Hepatic stellate cell (primary cell): ENCODE measurements around the gene EDN2.

ENCODE experiments used
- DNase-seq: peaks from one replicate; pipeline ENCODE4 v3.0.0; 2011; ENCODE audit warnings: low spot score

EDN2 gene

DNA sequence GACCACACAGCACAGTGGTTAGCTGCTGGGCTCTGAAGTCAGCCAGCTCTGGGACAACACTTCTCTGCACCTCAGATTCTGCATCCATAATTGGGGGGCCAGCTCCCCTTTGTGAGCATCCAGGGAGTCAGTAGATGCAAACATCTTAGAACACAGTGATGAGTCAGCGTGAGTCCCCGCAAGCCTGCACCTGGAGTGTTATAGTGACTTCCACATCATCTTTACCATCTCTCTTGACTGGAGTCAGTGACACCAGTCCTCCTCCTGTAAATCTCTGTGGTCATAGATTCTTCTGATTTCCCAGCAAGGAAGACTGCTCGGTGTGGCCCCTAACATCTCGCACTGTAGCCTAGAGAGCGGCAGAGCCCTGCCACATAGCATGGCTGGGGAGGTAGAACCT lies 13.9 kb upstream of the EDN2 start:
- no peak for DNase-seq

- DNase-seq, result no peak
Observed at GRCh38 chr1:41497461-41498030, 13.1 kb upstream of the EDN2 start.

- no peak for DNase-seq
Observed at GRCh38 chr1:41497056-41497440, 12.6 kb upstream of the EDN2 start.

DNA sequence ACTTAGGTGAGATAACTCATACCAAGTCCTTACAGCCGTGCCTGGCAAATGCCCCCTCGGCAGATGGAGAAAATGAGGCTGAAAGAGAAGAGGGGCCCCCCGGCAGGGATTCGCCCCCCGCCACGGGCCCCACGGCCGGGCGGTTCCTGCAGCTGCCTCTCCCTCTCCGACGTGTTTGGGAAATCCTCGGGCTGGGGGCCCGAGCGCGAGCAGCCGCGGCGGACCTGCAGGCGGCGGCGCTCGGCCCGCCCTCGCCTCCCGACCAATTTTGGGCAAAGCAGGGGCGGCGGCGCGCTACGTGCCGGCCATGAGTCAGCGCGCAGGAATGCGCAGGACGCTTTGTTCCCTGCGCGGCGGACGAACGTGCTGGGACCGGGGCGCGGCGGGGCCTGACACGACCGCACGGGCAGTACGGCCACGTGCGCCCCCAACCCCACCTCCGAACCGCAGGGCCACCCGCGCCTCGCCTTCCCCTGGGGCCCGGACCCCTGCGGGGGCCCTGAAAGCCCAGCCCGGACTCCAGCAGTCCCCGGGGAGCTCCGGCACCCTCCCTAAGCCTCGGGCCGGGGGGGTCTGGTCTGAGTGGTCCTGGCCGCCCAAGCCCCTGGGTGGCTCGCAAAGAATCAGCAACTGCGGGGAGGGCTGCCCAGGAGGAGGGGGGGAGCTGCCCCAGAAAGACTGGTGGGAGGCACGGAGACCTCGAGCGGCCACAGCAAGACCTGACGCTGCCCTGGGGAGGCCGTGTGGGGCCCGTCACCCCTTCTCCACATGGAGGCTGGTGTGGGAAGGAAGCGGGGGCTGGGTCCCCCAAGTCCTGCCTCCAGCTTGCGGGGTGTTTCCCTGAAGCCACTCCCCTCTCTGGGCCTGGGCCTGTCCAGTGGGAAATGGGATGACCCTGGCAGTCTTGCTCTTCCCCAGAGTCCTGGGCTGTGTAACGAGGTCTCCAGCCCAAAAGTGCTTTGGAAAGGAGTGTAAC lies 11.9 kb upstream of the EDN2 start:
- peak; percentile 89 for DNase-seq

GRCh38 chr1:41495210-41495948 lies 10.9 kb upstream of the EDN2 start:
- DNase-seq, result no peak

GRCh38 chr1:41494351-41495209 lies 10.1 kb upstream of the EDN2 start:
- DNase-seq, result no peak

DNA sequence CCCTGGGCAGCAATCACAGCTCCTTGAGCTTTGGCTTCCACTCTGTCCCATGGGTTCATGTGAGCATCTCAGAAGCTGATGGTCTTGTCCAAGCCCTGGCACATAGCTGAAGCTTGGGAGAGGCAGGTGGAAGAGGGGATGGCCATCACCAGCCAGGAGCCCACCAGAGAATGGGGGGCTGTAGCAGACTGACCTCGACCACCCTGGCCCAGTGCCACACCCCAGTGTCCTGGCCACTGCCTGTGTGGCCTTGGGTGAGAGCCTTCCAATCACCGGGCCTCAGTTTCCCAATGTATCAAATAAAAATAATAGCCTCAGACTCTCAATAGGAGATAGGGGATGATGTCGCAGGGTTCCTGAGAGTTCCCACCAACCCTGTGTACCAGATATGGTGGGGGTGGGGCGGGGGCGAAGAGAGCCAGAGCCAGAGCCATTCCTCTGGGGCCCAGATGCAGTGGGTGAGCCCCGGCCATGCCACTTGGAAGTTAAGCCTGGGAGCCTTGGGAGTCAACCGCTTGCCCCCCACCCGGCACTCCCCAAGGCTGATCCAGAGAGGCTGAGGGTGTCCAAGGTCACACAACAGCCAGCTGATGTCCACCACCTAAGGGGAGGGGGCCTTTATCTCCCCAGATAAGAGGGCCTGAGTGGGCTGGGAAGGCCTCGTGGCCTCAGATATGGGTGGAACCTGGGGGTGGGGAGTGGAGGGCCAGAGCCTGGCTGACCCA lies 9.3 kb upstream of the EDN2 start:
- no peak for DNase-seq

- DNase-seq, result peak; percentile 79
Observed at GRCh38 chr1:41493117-41493536, 8.6 kb upstream of the EDN2 start.

GRCh38 chr1:41492341-41492848 lies 7.9 kb upstream of the EDN2 start:
- DNase-seq, result no peak

DNA sequence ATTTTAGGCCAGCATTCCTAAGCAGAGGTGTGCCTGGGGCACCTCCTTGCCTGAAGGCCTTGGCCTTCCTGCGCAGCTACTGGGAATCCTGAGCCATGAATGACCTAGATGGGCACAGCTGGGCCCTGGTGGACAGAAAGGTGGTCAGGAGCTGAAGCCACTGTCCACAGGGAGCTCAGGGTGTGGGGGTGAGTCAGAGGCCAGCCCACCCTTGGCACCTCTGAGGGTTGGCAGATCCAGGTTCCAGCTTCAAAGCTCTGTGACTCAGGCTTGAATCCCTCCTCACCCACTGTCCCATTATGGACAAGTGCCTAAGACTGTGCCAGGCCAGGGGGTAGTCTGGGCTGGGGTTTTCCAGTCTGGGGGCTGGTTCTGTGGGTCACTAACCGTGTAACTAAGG lies 6.4 kb upstream of the EDN2 start:
- no peak for DNase-seq

DNA sequence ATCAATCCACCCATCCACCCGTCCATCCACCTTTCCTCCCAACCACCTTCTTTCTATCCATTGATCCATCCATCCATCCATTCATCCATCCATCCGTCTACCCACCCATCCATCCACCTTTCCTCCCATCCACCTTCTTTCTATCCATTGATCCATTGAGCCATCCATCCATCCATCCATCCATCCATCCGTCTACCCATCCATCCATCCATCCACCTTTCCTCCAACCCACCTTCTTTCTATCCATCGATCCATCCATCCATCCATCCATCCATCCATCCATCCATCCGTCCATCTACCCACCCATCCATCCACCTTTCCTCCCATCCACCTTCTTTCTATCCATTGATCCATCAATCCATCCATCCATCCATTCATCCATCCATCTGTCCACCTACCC lies 5.1 kb upstream of the EDN2 start:
- no peak for DNase-seq

DNA sequence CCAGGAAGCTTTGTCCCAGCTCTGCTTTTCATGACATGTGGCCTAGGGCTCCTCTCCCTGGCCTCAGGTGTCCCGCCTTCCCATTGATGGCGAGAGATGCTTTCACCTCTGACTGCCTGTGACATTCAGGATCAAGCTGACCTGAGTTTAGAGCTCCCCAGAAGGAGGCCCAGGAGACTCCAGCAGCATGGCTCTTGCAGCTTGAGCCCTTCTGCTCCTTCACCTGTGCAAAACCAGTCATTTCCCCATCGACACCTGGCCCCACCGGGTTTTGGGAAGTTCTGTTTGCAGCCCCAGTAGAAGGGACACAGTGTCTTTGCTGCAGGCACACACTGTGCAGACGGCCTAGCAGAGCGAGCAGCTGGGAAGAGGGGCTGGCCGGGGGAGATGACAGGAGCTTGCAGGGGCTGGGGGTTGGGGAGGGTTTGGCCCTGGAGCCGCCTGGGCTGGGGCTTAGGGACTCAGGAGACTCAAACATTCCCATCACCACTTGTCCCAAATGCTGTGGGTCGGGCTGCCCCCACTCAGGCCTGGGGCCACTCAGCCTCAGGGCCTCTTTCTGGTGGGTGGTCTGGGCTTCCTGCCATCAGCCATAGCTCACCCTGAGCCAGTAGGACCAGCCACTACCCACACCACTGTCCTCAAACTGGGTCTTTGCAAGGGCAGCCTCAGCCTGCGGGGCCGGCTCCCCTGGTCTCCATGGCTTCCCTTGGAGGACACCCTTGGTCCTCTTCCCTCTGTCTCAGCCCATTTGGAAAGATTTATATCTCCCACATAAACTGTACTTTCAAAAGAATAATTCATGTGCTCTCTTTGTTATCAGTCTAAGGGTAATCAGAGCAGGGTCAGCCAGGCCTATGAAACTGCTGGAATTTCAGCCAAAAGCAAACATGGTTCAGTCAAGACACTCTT lies 3.8 kb upstream of the EDN2 start:
- DNase-seq, result no peak

DNA sequence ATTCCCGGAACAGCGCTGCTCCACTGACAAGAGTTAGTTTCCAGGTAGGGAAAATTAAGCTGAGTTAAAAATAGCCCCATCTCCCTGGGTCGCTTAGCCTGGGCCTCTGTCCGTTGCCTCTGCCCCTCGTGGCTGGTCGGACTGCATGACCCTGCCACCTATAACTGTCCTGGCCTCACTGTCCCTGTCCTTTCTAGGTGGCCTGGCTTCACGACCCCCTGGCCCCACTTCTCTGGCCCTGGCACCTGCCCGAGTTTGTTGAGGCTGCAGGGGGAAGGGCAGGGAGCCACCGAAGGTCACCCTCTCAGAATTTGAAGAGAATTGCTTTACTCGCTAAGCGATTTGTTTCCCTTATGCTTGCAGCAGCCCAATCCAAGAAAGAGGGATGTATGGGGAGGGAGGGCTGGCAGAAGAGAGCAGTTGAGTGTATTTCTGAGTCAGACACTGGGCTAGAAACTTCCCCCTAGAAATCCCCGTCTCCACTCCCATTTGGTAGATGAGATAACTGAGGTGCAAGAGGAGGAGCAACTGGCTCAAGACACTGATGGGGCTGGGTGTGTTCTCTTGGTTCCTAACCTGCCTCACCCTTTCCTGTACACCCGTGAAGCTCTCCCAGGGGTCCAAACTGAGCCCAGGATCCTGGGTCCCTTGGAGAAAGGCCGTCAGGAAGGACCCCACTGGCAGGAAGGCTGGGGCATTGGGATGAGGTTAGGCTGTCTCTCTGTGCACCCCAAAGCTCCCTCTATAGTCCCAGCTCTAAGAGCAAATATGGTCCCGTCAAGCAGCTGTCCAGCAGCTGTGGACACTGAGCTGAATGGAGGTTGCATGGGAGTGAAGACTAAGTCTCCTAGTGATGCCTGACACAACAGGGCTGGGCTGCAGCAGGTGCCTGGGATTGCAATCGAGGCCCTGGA lies 2.9 kb upstream of the EDN2 start:
- no peak for DNase-seq

DNA sequence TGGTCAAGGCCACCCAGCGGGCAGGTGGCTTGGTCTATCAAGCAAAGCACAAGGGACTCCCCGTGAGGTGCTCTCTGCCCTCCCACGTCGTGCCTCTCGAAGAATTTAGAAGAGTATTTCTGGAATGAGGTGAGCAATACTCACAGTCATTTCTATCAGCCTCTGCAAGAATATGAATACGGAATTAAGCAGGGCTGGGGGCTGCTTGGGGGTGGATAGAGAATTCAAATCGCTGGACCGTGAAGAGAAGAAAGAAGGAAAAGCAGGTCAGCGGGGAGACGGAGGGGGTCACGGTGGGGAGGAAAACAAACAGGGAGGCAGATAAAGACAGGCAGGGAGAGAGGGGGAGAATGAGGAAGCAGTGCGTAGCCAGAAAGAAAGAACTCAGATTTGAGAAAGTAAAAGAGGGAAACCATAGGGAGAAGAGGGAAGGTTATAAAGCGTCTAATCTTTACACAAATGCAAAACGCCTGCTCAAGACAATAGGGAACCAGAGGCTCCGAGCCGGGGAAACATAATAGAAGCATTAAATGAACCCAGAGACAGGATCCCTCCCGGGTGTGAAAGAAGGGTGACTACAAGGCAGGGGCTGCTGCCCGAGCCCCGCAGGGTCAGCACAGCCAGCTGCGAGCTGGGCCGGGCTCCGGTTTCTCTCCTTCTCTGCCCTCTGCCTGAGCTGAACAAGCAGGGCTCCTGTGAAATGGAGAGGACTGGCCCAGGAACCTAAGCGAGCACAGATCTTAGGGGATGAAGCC lies 2.1 kb upstream of the EDN2 start:
- peak; percentile 35 for DNase-seq

DNA sequence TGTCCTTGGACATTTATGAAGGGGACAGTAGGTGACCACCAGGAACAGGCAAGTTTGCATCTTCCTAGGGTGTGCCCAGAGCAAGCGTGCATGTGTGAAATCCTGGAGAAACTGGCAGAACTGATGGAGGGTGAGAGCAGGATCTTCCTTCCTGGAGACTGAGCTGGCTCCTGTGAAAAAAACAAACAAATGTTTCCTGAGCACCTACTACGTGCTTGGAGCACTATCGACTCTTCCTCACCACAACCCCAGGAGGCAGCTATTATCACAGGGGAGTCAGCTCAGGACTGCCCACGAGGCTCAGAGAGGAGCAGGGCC lies 1.5 kb upstream of the EDN2 start:
- DNase-seq, result no peak

GRCh38 chr1:41485605-41486004 lies 1.1 kb upstream of the EDN2 start:
- peak; percentile 79 for DNase-seq

DNA sequence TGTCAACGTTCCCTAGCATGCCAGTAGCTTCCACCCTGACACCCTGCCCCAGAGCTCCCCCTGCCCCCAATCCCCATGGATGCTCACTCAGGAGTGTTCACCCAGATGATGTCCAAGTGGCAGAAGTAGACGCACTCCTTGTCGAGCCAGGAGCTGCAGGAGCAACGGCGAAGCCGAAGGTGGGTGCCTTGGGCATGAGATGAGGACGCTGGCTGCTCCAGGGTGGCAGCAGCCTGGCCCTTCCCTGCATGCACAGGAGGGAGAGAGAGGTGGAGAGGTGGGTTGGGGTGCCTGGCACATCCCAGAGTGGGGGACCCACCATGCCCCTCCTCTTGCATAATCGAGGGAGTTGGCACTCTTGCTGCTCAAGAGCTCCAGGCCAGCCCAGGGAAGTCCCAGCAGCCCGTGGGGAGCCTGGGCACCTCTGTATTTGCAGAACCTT lies 502 bp downstream of the EDN2 start:
- DNase-seq, result no peak
